Epithelial cell of esophagus (primary cell): Measurements from ENCODE around the gene TOR2A.

Experiments
- DNase-seq: peaks from one replicate; pipeline ENCODE4 v3.0.0; 2010; ENCODE audit warnings: low read depth
- H3K4me3 ChIP-seq: 2 replicates; pipeline ENCODE4 v1.5.1; 2011; ENCODE audit warnings: mild to moderate bottlenecking, low read length, control low read depth
- CTCF ChIP-seq: IDR thresholded peaks from 2 replicates; pipeline ENCODE4 v1.5.1; 2011; ENCODE audit warnings: low read depth, mild to moderate bottlenecking, low read length, control low read depth, inconsistent platforms; ENCODE audit not compliant: insufficient read depth; ENCODE audit errors: missing control alignments

The TOR2A gene

GRCh38 chr9:127689329-127690000, 45.6 kb downstream of the TOR2A start:
- no peak overlapping the region for H3K4me3 ChIP-seq
- DNase-seq, result no peak
- TF ChIP-seq CTCF, result no peak

GRCh38 chr9:127686461-127687393, 48.4 kb downstream of the TOR2A start:
- H3K4me3 ChIP-seq, result no peak overlapping the region
- DNase-seq, result no peak
- TF ChIP-seq CTCF, result no peak

- DNase-seq, result peak; percentile 31
- no peak for TF ChIP-seq CTCF
- no peak overlapping the region for H3K4me3 ChIP-seq
These were observed 50.5 kb downstream of the TOR2A start for GRCh38 chr9:127684576-127684975.

- DNase-seq, result no peak
- H3K4me3 ChIP-seq, result no peak overlapping the region
- TF ChIP-seq CTCF, result no peak
These were observed 51.4 kb downstream of the TOR2A start for GRCh38 chr9:127683723-127684122.

- DNase-seq, result no peak
- H3K4me3 ChIP-seq, result no peak overlapping the region
- no peak for TF ChIP-seq CTCF
These were observed 52.5 kb downstream of the TOR2A start for GRCh38 chr9:127682351-127683136.
